Measurements from ENCODE around the gene MAN2A2. TPM values are rescaled to one million over a fixed set of nuclear protein-coding genes. Genes with fewer than 3 reads are reported as not detected.

Gene MAN2A2
- total and polyA plus RNA-seq, 9 of the 15 experiments (the other 6 are each of a cell fraction or from before 2014, with no cell fraction given) = 7.3 to 151 (median 43.4) TPM

DNA sequence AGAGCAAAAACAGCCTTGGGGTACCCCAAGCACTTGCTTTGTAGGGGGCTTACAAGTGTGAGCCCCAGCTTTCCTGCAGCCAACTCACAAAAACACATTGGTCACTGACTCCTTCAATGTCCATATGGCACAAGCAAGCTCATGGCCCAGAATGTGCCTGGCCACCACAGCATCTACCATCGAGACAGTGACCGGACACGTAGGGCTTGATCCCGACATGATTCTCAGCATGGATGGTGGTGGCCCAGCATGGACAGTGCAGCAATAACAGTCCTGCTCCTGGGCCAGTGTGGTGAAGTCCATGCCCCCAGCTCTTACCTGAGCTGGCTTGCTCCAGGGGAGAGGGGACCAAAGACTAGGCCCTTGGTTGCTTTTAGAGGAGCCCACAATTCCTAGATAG, 37.9 kb downstream of the MAN2A2 start:
- POLR2A ChIA-PET = interaction anchor here (0.6 to 1.0 kb wide), 2 partner anchors 14 to 49 kb away, joined by 3 to 6 read pairs; partner anchors contain the start of gene RCCD1
- BruUV-seq (replicated peaks) = TSS peak; percentile 15

More for the DNA sequence above, 37.9 kb downstream of the MAN2A2 start:
- H3K27me3 ChIP-seq (ENCODE audit: control insufficient read depth in 2 of 2, insufficient read depth in 2 of 2, low read length in 2 of 2) = no peaks in the 10 kb centered on the region
- DNase-seq (ENCODE audit: extremely low read depth in 1 of 4, low spot score in 3 of 4) (no peak), ATAC-seq (no peak), FAIRE-seq (no peak)
- in situ Hi-C loops (cut with MboI) = no loop called here
- WGBS (ENCODE audit: insufficient coverage, low coverage, missing lambda C conversion rate) = 93% methylated on average over 4 of the region's 4 CpGs
- no peaks in the 10 kb centered on the region for H3K9me1 ChIP-seq (ENCODE audit: control insufficient read depth, insufficient read depth, low read length)
- no peaks in the 10 kb centered on the region for H4K20me1 ChIP-seq (replicated peaks; ENCODE audit: control insufficient read depth, insufficient read depth, low read length)
- H3K9me3 ChIP-seq (replicated peaks; ENCODE audit: control insufficient read depth, insufficient read depth, low read depth, low read length) = no peaks in the 10 kb centered on the region
- H3K4me2 ChIP-seq (ENCODE audit: insufficient read depth, low read length) = no peak overlapping the region
- peaks cover 4 to 10% of the 10 kb centered on the region in 2 experiments; a peak in 4 of 5 replicates for H3K4me1 ChIP-seq (replicated peaks in 1 of 2; ENCODE audit: control insufficient read depth in 2 of 2, insufficient read depth in 2 of 2, low read length in 2 of 2)
- TF ChIP-seq HDAC8 (tag; IDR thresholded peaks at IDR 0.05) (no peak), ZFPM2 (CRISPR knock-in tag; IDR thresholded peaks at IDR 0.05) (no peak), ATF7 (IDR thresholded peaks at IDR 0.05) (no peak)
- TF ChIP-seq, protein P1, sequence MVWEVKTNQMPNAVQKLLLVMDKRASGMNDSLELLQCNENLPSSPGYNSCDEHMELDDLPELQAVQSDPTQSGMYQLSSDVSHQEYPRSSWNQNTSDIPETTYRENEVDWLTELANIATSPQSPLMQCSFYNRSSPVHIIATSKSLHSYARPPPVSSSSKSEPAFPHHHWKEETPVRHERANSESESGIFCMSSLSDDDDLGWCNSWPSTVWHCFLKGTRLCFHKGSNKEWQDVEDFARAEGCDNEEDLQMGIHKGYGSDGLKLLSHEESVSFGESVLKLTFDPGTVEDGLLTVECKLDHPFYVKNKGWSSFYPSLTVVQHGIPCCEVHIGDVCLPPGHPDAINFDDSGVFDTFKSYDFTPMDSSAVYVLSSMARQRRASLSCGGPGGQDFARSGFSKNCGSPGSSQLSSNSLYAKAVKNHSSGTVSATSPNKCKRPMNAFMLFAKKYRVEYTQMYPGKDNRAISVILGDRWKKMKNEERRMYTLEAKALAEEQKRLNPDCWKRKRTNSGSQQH (CRISPR knock-in tag; IDR thresholded peaks at IDR 0.05) = no peak
- H3K27ac ChIP-seq (ENCODE audit: extremely low read depth, low read depth, low read length) = no peak overlapping the region
- peaks cover 14% of the 10 kb centered on the region for H3K79me2 ChIP-seq (ENCODE audit: control insufficient read depth, insufficient read depth, low read length)
- CTCF ChIA-PET (ENCODE audit: low intra/inter-chr PET ratio) = no interaction called here
- H3K9ac ChIP-seq (ENCODE audit: insufficient read depth in 1 of 2, low read depth in 2 of 2, low read length in 2 of 2) = peak overlapping the region in 1 of 2 experiments; percentile 79; a peak in 2 of 4 replicates
- peaks cover 81% of the 10 kb centered on the region for H3K36me3 ChIP-seq (ENCODE audit: control insufficient read depth, insufficient read depth, low read length)
- no peak overlapping the region for H2AFZ ChIP-seq (ENCODE audit: low read depth, low read length)
- intact Hi-C loops (cut with micrococcal nuclease) = no loop called here
- no peak overlapping the region for H3K4me3 ChIP-seq
